GM12873 (cell line): ENCODE results near the gene HTR7.
A peak's percentile ranks its signal among the peaks of the same experiment; 100 is the strongest.

ENCODE experiments used
- CTCF ChIP-seq: IDR thresholded peaks from 2 replicates; pipeline ENCODE4 v1.5.1; 2012; ENCODE audit warnings: low read depth, mild to moderate bottlenecking, moderate library complexity, low read length, control low read depth; ENCODE audit not compliant: insufficient read depth; ENCODE audit errors: missing control alignments

HTR7 gene

GRCh38 chr10:90751107-90751997 is 106.5 kb downstream of the HTR7 start:
- peak; percentile 69 for TF ChIP-seq CTCF

GRCh38 chr10:90746829-90747228 is 111.0 kb downstream of the HTR7 start:
- TF ChIP-seq CTCF: no peak

- TF ChIP-seq CTCF: no peak
Observed at GRCh38 chr10:90745565-90745964, 112.3 kb downstream of the HTR7 start.

- TF ChIP-seq CTCF: no peak
Observed at GRCh38 chr10:90743291-90743690, 114.5 kb downstream of the HTR7 start.

- TF ChIP-seq CTCF: no peak
Observed at GRCh38 chr10:90741926-90742565, 115.8 kb downstream of the HTR7 start.

GRCh38 chr10:90740265-90740664 is 117.6 kb downstream of the HTR7 start:
- TF ChIP-seq CTCF: no peak

GRCh38 chr10:90738885-90739284 is 119.0 kb downstream of the HTR7 start:
- no peak for TF ChIP-seq CTCF
